ENCODE data around the gene CTNND1. TPM values are rescaled to one million over a fixed set of nuclear protein-coding genes. Genes with fewer than 3 reads are reported as not detected.
A peak's percentile ranks its signal among the peaks of the same experiment; 100 is the strongest.
"Not testable (repeated sequence)": the region's sequence is repeated elsewhere in the genome, so short reads cannot be mapped to it uniquely, and the experiment has no call there.

CTNND1 gene
- 1 to 10 TPM; 6.4 to 8.2 TPM for total RNA-seq

DNA sequence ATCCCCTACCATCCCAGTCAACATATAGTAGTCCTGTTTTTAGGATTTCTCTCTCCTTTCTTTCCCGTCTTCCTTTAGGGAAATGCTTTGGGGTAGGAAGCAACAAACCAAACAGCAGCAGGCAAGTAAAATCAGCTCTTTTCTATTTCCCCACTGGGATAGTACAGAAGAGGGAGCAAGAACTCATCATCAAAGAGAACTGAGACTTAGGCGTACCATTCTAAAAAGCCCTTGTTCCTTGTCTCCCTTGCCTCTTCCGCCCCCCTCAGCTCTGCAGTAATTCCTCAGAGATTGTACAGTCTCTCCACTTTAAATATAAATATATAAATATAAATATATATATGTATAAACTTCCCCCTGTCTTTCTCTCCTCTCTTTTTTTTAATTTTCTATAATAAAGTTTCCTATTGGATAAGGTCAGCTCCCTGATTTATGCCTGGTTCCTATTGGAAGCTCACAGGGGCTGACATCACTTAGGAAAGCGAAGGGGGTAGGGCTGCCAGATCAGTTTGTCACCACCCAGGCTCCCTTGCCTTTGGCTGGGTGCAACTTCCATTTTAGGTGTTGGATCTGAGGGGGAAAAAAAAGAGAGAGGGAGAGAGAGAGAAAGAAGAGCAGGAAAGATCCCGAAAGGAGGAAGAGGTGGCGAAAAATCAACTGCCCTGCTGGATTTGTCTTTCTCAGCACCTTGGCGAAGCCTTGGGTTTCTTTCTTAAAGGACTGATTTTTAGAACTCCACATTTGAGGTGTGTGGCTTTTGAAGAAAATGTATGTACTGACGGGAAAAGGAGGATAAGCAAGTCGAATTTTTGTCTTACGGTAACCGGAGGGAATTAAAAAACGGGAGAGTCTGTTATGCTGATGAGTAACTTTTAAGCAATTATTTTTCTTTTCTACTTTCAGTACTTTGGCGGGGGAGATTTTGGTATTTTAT, at the start of gene CTNND1:
Gene CTNND1 (plus strand): TSS at position 502 of the 934 bp plus-strand sequence. CDS start 29,677 bp downstream, outside the sequence.
- H3K9me3 Mint-ChIP-seq: no peaks in the 10 kb centered on the region
- H3K27me3 Mint-ChIP-seq: no peaks in the 10 kb centered on the region
- H3K27ac Mint-ChIP-seq: no peak within 1 kb of the TSS
- H3K36me3 Mint-ChIP-seq: peaks cover 4% of the 10 kb centered on the region
- DNase-seq: no peak
- H3K4me1 Mint-ChIP-seq: peaks cover 25% of the 10 kb centered on the region
- H3K4me3 Mint-ChIP-seq: peak within 1 kb of the TSS; percentile 81

- peak; percentile 89 for DNase-seq
- Mint-ChIP-seq H3K9me3 (no peaks in the 10 kb centered on the region), H3K27ac (peak within 1 kb of the TSS; percentile 95), H3K36me3 (peaks cover 9% of the 10 kb centered on the region), H3K4me1 (peaks cover 44% of the 10 kb centered on the region), H3K27me3 (no peaks in the 10 kb centered on the region), H3K4me3 (peak within 1 kb of the TSS; percentile 94)
Observed at GRCh38 chr11:57712256-57713150, 49.1 kb upstream of the CTNND1 start, which contains the start of gene TMX2. Gene TMX2 (plus strand): TSS chr11:57712593. CDS start chr11:57712619, 26 bp downstream.

DNA sequence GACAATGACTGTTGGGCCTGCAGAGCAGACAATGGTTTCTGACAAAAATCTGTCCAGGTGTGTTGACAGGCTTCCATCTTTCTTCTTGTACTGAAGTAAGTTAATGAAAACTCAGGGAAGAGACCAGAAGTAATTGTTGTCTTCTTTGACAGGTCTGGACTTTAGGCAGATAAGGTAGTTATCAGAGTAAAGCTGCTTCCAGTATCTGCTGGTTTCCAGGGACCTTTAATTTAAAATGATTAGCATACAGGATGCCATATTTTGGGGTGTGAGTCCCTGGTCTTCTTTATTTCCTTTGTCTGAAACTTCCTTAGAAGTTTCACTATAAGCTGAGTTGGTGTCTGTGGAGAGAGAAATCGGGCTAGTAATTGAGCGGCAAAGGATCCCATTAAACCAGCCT, 47.8 kb upstream of the CTNND1 start:
- Mint-ChIP-seq H3K4me3 (peak overlapping the region; percentile 94), H3K36me3 (peaks cover 17% of the 10 kb centered on the region), H3K27ac (no peak overlapping the region), H3K27me3 (no peaks in the 10 kb centered on the region), H3K4me1 (peaks cover 36% of the 10 kb centered on the region), H3K9me3 (no peaks in the 10 kb centered on the region)
- no peak for DNase-seq

GRCh38 chr11:57716726-57717125, 44.9 kb upstream of the CTNND1 start:
- not testable (repeated sequence) for H3K9me3 Mint-ChIP-seq, DNase-seq, H3K27ac Mint-ChIP-seq, H3K27me3 Mint-ChIP-seq, H3K4me3 Mint-ChIP-seq
- Mint-ChIP-seq H3K36me3 (peaks cover 23% of the 10 kb centered on the region), H3K4me1 (peaks cover 16% of the 10 kb centered on the region)

- H3K27ac Mint-ChIP-seq: no peak overlapping the region
- DNase-seq: no peak
- peaks cover 14% of the 10 kb centered on the region for H3K4me1 Mint-ChIP-seq
- H3K9me3 Mint-ChIP-seq: no peaks in the 10 kb centered on the region
- peaks cover 5% of the 10 kb centered on the region for H3K36me3 Mint-ChIP-seq
- no peaks in the 10 kb centered on the region for H3K27me3 Mint-ChIP-seq
- H3K4me3 Mint-ChIP-seq: no peak overlapping the region
Observed at GRCh38 chr11:57727185-57727584, 34.4 kb upstream of the CTNND1 start.

DNA sequence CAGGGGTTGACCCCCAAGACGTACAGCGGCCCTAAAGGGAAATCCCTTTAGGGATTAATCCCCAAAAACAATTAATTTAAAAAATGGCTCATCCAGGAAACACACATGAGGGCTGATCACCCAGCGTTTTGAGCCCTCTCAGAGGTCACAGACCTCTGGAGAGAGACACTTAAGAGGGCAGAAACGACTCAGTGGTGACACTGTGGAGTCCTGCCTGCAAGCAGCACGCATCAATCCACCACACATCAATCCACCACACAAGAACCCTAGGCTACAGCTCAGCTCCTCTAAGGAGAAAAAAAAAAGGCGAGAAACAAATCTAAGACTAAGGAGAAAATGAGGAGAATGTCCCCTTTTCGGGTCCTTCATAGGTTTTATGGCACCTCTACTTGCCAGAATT, 32.8 kb upstream of the CTNND1 start:
- peaks cover 14% of the 10 kb centered on the region for H3K4me1 Mint-ChIP-seq
- H3K27me3 Mint-ChIP-seq: no peaks in the 10 kb centered on the region
- no peak overlapping the region for H3K4me3 Mint-ChIP-seq
- no peaks in the 10 kb centered on the region for H3K9me3 Mint-ChIP-seq
- peaks cover 5% of the 10 kb centered on the region for H3K36me3 Mint-ChIP-seq
- no peak overlapping the region for H3K27ac Mint-ChIP-seq
- DNase-seq: no peak

GRCh38 chr11:57729479-57729878, 32.1 kb upstream of the CTNND1 start:
- Mint-ChIP-seq H3K36me3 (peaks cover 8% of the 10 kb centered on the region), H3K27ac (no peak overlapping the region)

GRCh38 chr11:57732661-57733060, 28.9 kb upstream of the CTNND1 start:
- no peak overlapping the region for H3K4me3 Mint-ChIP-seq
- no peak overlapping the region for H3K27ac Mint-ChIP-seq
- DNase-seq: no peak
- H3K36me3 Mint-ChIP-seq: peaks cover 8% of the 10 kb centered on the region
- H3K4me1 Mint-ChIP-seq: peaks cover 16% of the 10 kb centered on the region
- no peaks in the 10 kb centered on the region for H3K27me3 Mint-ChIP-seq
- no peaks in the 10 kb centered on the region for H3K9me3 Mint-ChIP-seq

More at GRCh38 chr11:57729479-57729878, 32.1 kb upstream of the CTNND1 start:
- H3K4me1 Mint-ChIP-seq: peaks cover 14% of the 10 kb centered on the region
- DNase-seq: no peak
- H3K27me3 Mint-ChIP-seq: no peaks in the 10 kb centered on the region
- no peak overlapping the region for H3K4me3 Mint-ChIP-seq
- H3K9me3 Mint-ChIP-seq: no peaks in the 10 kb centered on the region

DNA sequence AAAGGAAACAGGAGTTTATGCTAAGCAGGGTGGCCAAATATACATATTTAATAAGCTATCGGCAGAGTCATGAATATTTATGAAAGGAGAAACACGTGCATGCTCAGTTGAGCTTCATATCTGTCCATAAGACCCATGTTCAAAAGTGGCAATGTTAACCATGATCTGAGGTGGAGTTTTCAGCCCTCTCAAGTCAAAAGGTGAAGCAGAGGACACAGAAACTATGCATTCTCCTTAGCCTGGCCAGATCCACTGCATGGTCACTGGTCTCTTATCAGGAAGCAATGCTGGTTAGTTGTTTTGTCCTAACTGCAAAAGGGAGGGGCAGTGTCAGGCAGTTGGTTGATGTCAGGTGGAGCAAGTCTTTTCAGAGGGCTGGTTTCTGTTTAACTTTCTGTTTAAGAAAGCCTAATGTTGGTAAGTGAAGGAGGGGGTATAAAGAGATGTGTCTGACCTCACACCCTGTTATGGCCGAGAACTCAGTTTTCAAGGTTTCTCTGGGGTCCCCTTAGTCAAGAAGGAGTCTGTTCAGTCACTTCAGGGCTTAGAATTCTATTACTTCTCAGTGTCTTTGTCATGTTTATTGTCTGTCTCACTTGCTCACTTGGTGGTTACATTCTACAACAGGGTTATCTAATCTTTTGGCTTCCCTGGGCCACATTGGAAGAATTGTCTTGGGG, 25.8 kb upstream of the CTNND1 start:
- DNase-seq: no peak
- no peaks in the 10 kb centered on the region for H3K9me3 Mint-ChIP-seq
- no peak overlapping the region for H3K4me3 Mint-ChIP-seq

GRCh38 chr11:57741132-57742086, 20.2 kb upstream of the CTNND1 start, which contains the start of gene SELENOH:
Gene SELENOH (plus strand): TSS chr11:57741491. CDS start chr11:57741596, 105 bp downstream.
- peaks cover 50% of the 10 kb centered on the region for H3K36me3 Mint-ChIP-seq
- peak; percentile 98 for DNase-seq
- H3K27ac Mint-ChIP-seq: peak within 1 kb of the TSS; percentile 99
- H3K4me1 Mint-ChIP-seq: peaks cover 34% of the 10 kb centered on the region
- no peaks in the 10 kb centered on the region for H3K27me3 Mint-ChIP-seq
- no peaks in the 10 kb centered on the region for H3K9me3 Mint-ChIP-seq
- peak within 1 kb of the TSS; percentile 99 for H3K4me3 Mint-ChIP-seq

More for the DNA sequence above, 25.8 kb upstream of the CTNND1 start:
- Mint-ChIP-seq H3K4me1 (peaks cover 8% of the 10 kb centered on the region), H3K27me3 (no peaks in the 10 kb centered on the region), H3K27ac (peak overlapping the region; percentile 48), H3K36me3 (peaks cover 9% of the 10 kb centered on the region)

DNA sequence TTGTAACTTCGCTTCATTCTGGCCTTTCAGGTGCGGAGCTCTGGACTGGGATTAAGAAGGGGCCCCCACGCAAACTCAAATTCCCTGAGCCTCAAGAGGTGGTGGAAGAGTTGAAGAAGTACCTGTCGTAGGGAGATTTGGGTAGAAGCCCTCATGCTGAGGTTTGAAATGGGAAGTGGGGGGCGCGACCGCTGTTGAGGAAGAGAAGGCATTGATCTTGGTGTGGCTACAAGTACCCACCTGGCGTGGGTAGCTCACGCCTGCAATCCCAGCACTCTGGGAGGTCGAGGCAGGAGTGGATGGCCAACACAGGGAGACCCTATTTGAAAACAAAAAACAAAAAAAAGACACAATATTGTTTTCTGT, 19.5 kb upstream of the CTNND1 start:
- DNase-seq: no peak
- Mint-ChIP-seq H3K4me3 (peak overlapping the region; percentile 99), H3K27me3 (no peaks in the 10 kb centered on the region), H3K27ac (peak overlapping the region; percentile 99), H3K4me1 (peaks cover 40% of the 10 kb centered on the region), H3K9me3 (no peaks in the 10 kb centered on the region), H3K36me3 (peaks cover 52% of the 10 kb centered on the region)

GRCh38 chr11:57744357-57744756, 17.2 kb upstream of the CTNND1 start:
- Mint-ChIP-seq H3K4me3 (no peak overlapping the region), H3K27ac (peak overlapping the region; percentile 68), H3K27me3 (no peaks in the 10 kb centered on the region), H3K9me3 (no peaks in the 10 kb centered on the region), H3K36me3 (peaks cover 59% of the 10 kb centered on the region), H3K4me1 (peaks cover 47% of the 10 kb centered on the region)
- no peak for DNase-seq

DNA sequence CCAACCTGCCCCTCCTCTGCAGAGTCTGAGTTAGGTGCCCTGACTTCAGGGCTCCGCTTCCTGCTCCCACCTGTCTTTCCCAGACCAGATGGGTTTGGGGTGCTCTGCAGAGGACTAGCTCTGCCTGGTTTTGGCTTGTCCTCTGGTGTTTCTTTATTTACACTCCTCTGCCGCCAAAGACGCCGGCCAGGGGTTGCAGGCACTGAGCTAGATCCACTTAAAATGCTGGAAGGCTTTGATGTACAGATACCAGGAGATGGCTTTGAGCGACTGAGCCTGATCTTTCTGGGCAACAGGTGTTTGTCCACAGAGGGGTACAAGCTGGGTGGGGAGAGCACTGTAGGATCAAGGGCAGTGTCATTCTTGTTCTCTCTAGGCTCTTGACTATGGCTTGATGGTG, 16.4 kb upstream of the CTNND1 start:
- H3K4me3 Mint-ChIP-seq: no peak overlapping the region
- H3K27me3 Mint-ChIP-seq: no peaks in the 10 kb centered on the region
- H3K36me3 Mint-ChIP-seq: peaks cover 55% of the 10 kb centered on the region
- H3K27ac Mint-ChIP-seq: peak overlapping the region; percentile 68
- H3K9me3 Mint-ChIP-seq: no peaks in the 10 kb centered on the region
- no peak for DNase-seq
- H3K4me1 Mint-ChIP-seq: peaks cover 45% of the 10 kb centered on the region
